ENCODE data around the gene EFCAB13.
A peak's percentile ranks its signal among the peaks of the same experiment; 100 is the strongest.

The EFCAB13 gene

DNA sequence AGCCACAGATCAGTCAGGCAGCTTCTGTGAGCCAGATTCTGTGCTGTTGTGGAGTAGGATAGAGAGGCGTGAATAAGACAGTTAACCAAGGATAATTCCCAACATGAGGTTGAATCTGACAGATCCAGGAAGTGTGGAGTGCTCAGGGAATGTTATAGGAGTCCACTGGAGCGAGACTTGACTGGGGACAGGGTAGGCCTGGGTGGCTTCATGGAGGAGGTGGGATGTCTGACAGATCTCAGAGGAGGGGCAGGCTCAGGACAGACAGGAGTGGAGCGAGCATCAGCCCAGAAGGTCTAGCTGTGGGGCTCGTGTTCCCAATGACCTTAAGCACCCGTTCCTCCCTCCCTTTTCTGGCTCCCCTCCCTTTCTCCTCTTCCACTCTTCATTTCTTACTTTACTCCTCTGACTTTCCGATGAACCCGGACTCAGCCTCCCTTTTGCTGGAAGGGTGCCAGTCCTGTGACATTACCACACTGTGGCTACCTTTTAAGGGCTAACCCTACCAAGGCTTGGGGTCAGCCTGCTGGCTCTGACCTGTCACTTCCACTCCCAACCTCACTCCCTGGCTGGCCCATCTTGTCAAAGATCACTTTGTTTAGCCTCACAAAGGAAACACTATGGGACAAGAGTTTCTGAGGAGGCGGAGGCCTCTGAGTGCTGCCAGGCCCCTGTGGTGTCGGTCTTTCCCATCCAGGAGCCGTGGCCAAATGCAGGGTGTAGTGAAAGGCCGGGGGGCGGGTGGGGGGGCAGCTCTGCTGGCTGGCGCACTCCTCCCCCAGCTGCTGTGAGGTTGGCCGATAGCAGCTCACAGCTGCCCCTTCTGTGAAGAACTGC is 28.5 kb upstream of the EFCAB13 start:
- DNase-seq (ENCODE audit: low read depth in 2 of 3, low spot score in 1 of 3): no peak

DNA sequence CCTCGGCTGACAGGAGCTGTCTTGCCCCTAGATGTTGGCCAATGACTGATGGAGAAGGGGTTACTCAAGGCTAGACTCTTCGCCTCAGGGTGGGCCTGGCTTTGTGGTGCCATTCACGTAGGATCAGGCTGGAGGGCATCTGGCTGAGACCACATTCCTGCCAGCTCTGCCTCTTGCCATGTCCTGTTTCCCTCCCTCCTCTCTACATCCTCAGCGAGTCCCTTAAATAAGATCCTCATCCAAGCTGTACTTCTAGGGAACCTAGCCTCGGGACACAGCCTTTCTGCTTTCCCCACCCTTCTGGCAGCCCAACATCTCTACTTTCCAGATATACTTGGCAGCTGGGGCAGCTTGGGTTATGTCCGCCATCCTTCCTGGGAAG is 27.9 kb upstream of the EFCAB13 start:
- DNase-seq (ENCODE audit: low read depth in 2 of 3, low spot score in 1 of 3): no peak

DNA sequence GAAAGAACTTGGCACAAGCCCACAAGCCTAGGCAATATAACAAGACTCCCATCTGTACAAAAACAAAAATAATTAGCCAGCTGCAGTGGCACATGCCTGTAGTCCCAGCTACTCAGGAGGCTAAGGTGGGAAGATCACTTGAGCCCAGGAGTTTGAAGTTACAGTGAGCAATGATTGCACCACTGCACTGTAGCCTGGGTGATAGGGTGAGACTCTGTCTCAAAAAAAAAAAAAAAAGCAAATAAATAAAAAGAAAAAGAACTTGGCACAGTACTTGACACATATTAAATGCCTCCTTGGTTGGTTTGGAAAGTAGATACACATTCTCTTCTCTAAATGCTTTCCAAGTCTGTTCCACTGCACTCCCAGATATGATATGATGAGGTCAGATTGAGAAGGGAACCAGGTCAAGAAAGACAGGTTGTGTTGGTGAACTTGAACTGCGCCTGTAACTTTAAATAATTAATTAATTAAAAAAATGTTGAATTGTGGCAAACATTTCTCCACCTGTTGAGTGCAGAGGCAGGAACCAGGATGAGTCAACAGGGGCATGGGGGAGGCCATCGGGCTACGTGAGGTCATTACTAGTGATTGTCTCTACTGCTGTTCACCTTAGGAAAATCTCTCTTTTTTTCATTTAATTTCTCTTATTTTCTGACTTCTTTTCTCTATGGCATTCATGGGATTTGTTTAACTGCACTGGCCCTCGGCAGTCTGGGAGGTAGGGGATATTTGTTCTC is 25.9 kb upstream of the EFCAB13 start:
- no peak for DNase-seq (ENCODE audit: low read depth in 2 of 3, low spot score in 1 of 3)

DNA sequence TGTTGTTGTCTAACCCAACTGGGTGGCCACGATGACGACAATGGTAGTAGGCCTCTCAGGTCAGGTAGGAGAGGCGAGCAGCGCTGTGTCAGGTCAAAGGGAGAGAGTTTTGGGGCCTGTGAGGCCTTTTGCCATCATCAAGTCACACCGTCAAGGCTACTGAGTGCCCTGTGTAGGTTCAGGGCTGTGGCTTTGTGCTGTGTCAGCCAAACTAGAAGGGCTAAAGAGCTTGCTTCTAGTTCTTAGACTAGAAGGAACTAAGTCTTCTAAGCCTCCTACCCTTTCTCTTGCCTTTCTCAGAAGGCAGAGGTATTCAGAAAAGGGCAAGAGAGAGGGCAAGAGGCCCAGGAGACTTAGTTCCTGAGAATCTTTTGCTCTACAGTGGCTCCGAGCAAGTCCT is 25.0 kb upstream of the EFCAB13 start:
- no peak for DNase-seq (ENCODE audit: low read depth in 2 of 3, low spot score in 1 of 3)

DNA sequence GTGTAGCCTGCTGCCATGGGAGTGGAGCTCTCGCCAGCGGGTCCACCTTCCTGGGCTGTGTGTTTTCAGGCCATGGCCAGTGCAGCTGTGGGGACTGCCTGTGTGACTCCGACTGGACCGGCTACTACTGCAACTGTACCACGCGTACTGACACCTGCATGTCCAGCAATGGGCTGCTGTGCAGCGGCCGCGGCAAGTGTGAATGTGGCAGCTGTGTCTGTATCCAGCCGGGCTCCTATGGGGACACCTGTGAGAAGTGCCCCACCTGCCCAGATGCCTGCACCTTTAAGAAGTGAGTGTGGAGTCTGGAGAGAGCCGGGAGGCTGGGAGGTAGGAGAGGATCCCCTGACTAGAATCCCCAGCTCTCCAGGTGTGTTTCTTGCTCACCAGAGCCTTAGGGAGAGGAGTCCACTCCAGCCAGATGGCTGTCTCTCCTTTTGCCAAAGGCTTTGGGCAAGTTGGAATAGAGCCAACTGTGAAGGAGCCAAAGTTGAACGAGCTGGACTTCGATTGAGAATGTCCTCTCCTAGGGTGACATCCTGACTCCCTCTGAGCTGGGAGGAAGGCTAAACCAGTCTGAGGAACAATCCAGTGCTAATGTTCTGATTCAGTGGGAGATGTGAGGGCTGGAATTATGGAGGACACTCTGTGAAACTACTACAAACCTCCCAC is 24.4 kb upstream of the EFCAB13 start:
- DNase-seq (ENCODE audit: low read depth in 2 of 3, low spot score in 1 of 3): no peak

DNA sequence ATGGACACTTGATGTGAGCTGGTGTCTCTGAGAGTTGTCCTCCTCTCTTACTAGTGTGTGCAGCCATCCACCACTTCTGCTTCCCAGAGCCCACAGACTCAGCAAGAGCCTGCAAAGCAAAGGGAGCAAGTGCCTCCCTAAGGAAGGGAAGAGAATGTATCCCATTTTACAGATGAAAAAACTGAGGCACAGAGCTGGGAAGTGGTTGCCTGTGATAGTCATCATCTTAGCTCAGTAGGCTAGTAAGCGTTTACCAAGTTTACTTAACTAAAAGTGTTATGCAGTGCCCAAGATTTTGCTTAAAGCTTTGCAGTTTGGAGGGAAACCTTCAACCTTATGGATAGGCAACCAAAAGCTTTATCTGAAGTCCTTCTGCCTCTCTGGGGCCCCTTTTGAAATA is 23.0 kb upstream of the EFCAB13 start:
- no peak for DNase-seq (ENCODE audit: low read depth in 2 of 3, low spot score in 1 of 3)

DNA sequence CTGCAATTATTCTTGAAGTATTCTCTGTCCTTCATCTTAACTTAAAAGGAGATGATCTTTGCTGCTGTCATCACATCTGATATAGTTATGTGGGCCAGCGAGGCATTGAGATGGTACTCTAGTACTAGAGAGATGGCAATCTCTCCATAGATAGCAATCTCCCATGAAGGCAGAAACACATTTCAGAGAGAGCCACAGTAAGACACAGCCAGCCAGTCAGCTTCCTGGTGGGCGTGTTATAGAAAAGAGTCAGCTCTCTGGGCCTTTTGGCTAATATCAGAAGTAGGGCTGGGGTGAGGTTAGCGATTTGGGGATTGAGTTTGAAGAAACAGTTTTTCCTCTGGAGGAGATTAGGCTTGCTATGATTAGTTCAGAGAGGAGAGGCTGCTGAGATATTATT is 22.6 kb upstream of the EFCAB13 start:
- no peak for DNase-seq (ENCODE audit: low read depth in 2 of 3, low spot score in 1 of 3)

DNA sequence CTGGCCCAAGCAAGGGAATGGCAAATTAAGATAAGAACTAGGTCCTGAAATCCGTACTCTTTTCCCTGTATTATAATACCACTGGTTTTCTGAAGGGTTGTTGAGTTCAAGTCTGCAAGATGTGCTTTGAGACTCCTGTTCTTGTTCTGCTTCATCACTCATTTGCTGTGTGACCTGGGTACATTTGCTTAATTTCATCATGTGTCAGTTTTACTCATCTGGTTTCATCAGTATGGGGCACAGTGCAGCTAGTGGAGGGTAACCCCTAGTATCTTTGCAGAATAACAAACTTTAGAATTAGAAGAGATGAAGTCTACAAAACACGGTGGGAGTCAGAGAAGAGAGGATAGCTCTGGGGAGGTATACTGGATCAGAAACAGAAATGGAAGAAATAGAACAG is 21.9 kb upstream of the EFCAB13 start:
- no peak for DNase-seq (ENCODE audit: low read depth in 2 of 3, low spot score in 1 of 3)

DNA sequence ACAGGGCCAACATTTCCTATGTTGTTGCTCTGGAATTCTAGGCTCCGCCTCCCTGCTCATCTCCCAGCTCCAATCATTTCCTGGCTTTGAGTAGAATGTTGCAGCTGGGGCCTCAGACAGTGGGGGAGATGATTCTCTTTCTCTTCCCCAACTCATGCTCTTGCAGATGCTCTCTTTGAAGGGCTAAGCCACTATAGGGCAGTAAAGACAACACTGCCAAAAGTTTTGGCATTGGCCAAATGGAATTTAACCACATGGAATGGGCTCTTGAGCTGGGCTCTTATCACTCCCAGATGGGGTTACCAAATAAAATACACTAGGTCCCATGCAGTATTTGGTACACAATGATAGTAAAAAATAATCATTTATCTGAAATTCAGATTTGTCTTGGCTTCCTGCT is 19.6 kb upstream of the EFCAB13 start:
- DNase-seq (ENCODE audit: low read depth in 2 of 3, low spot score in 1 of 3): no peak

DNA sequence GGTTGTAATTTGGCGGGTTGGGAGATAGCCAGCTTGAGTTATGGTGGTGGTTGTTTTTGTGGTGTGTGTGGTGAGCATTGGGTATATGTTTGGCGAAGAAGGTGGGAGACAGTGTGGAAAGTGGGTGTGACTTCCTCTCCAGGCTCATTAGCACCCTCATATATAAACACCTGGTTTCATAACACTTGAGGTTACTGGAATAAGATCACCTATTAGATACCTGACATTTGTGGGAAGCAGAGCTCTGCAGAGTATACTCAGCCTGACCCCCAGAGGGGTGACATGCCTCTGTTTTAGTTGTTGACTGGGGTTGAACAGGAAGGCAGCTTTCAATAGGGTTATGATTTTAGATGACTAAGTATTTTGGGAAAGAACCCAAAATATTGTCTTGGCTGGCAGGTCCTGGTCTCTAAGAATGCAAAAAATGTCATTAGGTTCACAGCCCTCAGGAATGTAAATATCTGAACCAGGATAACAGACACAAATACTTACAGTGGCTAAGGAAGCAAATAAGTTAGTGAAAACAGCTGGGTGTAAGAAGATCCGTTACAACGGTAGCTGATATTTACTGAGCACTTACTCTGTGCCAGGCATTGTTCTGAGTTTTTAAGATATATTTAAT is 18.3 kb upstream of the EFCAB13 start:
- DNase-seq (ENCODE audit: low read depth in 2 of 3, low spot score in 1 of 3): no peak

DNA sequence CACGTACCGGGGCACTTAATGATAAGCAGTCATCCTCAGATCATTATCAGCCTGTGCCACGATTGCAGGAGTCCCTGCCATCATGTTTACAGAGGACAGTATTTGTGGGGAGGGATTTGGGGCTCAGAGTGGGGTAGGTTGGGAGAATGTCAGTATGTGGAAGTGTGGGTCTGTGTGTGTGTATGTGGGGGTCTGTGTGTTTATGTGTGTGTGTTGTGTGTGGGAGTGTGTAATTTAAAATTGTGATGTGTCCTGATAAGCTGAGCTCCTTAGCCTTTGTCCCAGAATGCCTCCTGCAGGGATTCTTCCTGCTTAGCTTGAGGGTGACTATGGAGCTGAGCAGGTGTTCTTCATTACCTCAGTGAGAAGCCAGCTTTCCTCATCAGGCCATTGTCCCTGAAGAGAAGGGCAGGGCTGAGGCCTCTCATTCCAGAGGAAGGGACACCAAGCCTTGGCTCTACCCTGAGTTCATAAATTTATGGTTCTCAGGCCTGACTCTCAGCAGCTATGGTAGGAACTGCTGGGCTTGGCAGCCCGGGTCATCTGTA is 13.5 kb upstream of the EFCAB13 start:
- DNase-seq (ENCODE audit: low read depth in 2 of 3, low spot score in 1 of 3): no peak

DNA sequence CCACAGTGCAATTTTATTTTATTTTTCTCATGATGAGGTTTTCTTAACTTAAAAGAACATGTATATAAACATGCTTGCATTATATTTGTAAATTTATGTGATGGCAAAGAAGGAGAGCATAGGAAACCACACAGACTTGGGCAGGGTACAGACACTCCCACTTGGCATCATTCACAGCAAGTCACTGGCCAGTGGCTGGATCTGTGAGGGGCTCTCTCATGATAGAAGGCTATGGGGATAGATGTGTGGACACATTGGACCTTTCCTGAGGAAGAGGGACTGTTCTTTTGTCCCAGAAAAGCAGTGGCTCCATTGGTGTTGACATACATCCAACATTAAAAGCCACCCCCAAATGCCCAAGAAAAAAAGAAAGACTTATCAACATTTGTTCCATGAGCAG is 12.3 kb upstream of the EFCAB13 start:
- no peak for DNase-seq (ENCODE audit: low read depth in 2 of 3, low spot score in 1 of 3)

DNA sequence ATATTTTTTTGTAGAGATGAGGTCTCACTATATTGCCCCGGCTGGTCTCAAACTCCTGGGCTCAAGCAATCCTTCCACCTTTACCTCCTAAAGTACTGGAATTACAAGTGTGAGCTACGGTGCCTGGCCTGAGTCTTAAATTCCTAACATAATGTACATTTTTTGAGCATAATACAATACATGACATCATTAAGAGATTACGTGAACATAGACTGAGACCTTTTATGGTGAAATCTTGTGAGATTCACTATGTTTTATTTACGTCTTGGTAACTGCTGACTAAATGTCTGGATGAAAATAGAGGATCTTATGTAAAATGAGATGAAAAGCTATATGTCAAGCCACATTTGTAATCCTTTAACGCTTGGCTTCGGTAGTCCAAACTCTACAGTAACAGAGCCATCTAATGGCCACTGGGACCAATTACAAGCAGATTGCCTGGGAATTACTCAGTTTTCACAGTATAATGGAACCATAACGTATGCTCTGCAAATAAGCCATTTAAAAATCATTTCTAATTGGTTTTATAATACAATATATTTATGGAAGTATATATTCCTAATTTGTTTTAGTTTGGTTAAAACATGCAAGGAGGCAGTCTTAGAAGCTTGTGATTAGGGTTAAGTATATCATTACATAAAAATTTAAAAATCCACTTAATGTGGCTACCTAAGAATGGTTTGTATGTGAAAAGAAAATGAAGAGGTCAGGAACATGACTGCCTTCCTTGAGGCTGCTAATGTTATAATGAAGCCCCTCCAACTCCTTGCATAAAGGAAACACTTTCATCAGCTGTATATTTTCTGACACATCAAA is 8.1 kb upstream of the EFCAB13 start:
- DNase-seq (ENCODE audit: low read depth in 2 of 3, low spot score in 1 of 3): peak in 1 of 3 donors; percentile 18

DNA sequence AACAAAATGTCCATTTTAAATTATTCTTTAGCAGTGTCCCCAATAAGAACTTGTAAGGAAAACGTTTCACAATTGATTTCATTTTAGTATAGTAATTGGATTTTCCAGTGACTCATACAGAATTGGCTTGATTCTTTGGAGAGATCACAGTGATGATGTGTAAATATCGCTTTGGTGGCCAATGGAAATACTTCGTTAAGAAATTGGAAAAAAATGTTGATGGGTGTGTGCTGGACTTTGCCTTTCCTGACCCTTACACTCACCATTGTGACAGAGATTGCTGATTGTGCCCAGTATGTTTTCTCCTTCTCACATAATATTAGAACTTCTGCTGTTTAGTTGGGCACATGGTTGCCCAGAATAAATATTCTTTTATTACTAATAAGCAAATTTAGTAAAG is 7.4 kb upstream of the EFCAB13 start:
- no peak for DNase-seq (ENCODE audit: low read depth in 2 of 3, low spot score in 1 of 3)

DNA sequence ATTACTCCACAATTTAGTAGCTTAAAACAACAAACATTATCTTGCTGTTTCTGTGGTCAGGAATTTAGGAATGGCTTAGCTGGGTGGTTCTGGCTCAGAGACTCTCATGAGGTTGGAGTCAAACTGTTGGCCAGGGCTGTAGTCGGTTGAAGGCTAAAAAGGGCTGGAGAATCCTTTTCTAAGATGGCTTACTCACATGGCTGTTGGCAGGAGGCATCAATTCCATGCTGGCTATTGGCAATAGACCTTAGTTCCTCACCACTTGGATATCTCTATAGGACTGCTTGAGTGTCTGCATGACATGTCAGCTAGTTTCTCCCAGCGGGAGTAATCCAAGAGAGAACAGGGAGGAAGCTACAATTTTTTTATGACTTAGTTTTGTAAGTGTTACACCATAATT is 6.6 kb upstream of the EFCAB13 start:
- DNase-seq (ENCODE audit: low read depth in 2 of 3, low spot score in 1 of 3): no peak

DNA sequence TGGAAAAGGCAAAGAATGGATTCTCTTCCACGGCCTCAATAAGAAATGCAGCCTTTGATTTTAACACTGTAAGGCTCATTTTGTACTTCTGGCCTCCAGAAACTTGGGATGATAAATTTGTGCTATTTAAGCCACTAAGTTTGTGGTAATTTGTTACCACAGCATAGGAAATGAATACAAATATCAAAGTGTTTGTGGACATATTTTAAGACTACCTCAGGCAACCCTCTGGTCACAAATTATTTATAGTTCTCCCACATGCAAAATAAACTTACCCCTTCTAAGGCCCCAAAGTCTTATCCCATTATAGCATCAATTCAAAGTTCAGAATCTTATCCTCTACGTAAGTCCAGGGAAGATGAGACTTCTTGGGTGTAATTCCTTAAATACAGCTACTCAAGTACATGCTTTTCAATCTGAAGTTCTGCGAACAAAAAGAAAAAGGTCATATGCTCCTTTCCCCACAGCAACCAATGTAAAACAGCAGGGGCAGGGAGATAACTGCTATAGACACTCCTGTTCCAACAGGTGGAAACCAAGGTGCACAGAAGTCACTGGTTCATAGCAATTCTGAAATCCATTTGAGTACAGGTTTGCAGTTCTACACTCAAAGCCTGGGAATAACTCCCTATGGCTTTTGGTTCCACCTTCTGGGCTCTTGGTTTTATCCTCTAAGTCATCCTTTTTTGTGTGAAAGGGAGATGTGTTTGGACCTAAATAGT is 5.4 kb upstream of the EFCAB13 start:
- no peak for DNase-seq (ENCODE audit: low read depth in 2 of 3, low spot score in 1 of 3)

DNA sequence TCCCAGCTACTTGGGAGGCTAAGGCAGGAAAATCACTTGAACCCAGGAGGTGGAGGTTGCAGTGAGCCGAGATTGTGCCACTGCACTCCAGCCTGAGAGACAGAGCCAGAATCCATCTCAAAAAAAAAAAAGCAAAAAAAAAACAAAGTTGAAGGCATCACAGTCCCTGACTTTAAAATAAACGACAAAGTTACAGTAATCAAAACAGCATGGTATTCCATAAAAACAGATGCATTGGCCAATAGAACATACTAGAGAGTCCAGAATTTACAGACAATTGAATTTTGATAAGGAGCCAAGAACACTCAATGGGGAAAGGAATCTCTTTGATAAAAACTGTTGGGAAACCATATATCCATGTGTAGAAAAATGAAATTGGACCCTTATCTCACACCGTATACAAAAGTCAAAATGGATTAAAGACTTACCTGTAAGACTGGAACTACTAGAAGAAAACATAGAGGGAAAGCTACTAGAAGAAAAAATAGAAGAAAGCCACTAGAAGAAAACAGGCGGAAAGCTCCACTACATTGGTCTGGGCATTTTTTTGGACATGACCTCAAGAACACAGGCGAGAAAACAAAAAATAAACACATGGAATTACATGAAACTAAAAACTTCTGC is 2.8 kb upstream of the EFCAB13 start:
- DNase-seq (ENCODE audit: low read depth in 2 of 3, low spot score in 1 of 3): no peak

DNA sequence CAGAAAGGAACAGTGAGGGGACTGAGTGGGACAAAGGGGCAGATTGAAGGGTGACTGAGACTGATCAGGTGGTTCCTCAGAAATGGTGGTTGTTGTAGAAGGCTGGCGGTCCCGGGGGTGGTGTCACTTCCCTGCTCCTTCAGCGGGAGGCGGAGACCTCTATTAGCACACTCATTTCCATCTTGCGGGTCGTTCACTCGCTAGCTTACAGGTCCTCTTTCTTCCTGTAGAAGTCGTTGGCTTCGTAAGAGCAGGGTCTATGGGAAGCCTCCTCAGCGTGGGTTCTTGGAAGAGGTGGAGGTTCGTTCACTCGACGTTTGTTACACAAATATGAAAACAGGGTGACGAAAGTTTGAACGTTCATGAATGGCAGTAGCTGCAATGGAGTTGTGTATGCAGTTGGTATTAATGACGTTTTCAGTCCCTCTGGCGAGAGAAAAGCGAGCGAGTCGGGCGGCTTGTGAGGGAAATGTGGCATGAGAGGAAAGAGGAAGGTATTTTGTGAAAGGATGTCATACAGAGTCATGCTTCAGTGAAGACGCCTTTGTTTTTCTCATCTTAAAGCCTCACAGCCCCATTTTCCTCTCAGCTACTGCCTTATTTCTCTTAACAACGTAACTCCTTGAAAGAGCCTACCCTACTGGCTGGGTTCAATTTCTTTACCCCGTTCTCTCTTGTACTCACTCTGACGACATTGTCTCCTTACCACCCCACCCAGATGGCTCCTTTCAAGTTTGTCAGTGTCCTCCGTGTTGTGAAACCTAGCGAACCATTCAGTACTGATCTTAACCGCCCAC is 667 bp downstream of the EFCAB13 start:
- peak in 2 of 3 donors; percentile 38 to 39 for DNase-seq (ENCODE audit: low read depth in 2 of 3, low spot score in 1 of 3)

DNA sequence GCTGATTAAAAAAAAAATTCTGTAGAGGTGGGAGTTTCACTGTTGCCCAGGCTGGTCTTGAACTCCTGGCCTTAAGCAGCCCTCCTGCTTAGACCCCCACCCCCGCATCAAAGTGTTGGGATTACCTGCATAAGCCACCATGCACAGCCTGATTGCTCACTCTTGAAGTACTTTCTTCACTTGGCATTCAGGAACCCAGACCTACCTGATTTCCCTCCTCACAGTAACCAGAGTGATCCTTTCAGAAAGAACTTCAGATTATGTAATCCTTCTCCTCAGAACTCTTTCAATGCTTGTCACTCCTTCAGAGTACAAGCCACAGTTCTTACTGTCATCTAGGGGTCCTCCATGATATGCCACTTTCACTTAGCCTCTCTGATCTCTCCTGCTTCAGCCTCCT is 1.4 kb downstream of the EFCAB13 start:
- DNase-seq (ENCODE audit: low read depth in 2 of 3, low spot score in 1 of 3): no peak

All from stimulated activated CD4-positive, alpha-beta T cell treated with anti-CD3 and anti-CD28 coated beads, Interleukin-12 subunit alpha, Interleukin-12 subunit beta, amount 100 ng/mL, for 48 hours (primary cell).